HepG2 (cell line): ENCODE data around the gene LRRC10B.

Experiments used
- AHR ChIP-seq: IDR thresholded peaks from 2 replicates; pipeline ENCODE4 v1.6.1; 2018; ENCODE audit warnings: missing genetic modification reagents, missing compliant biosample characterization
- AKAP8 ChIP-seq: sonication (generic); formaldehyde crosslinking; IDR thresholded peaks from 2 replicates; pipeline ENCODE4 v1.5.1; 2020; ENCODE audit warnings: mild to moderate bottlenecking, missing genetic modification reagents
- ATRX ChIP-seq: sonication (generic); formaldehyde crosslinking; IDR thresholded peaks from 2 replicates; pipeline ENCODE4 v1.4.0; 2020; ENCODE audit warnings: missing genetic modification reagents, borderline replicate concordance
- BRCA1 ChIP-seq: sonication (generic); formaldehyde crosslinking; IDR thresholded peaks from 2 replicates; pipeline ENCODE4 v1.4.0; 2020; ENCODE audit warnings: missing genetic modification reagents
- CTCF ChIP-seq: sonication (generic); formaldehyde crosslinking; IDR thresholded peaks from 2 replicates; pipeline ENCODE4 v1.5.0; 2020; ENCODE audit warnings: mild to moderate bottlenecking, missing genetic modification reagents, moderate library complexity
- POLR2A ChIP-seq, 2 experiments: IDR thresholded peaks; 2 replicates each; pipeline ENCODE4 v1.6.1; 2011; ENCODE audit warnings: low read depth in 2 of 2, low read length in 2 of 2, mild to moderate bottlenecking in 1 of 2, moderate library complexity in 1 of 2; ENCODE audit not compliant: insufficient read depth in 1 of 2
- SKIL ChIP-seq: sonication (generic); formaldehyde crosslinking; IDR thresholded peaks from 2 replicates; pipeline ENCODE4 v1.8.0; 2022; ENCODE audit warnings: missing genetic modification reagents, mild to moderate bottlenecking, moderate library complexity, borderline replicate concordance
- TCF7L2 ChIP-seq: IDR thresholded peaks from 2 replicates; pipeline ENCODE4 v1.6.1; 2011; ENCODE audit warnings: mild to moderate bottlenecking, low read depth, low read length, moderate library complexity
- USF2 ChIP-seq, 2 experiments: sonication (generic) in 1 of 2; formaldehyde crosslinking in 1 of 2; IDR thresholded peaks; 2 replicates each; pipeline versions ENCODE4 v1.5.1 to v1.6.1; 2011 to 2020; ENCODE audit warnings: borderline replicate concordance in 1 of 2, low read depth in 1 of 2, low read length in 1 of 2, mild to moderate bottlenecking in 1 of 2, missing genetic modification reagents in 1 of 2, moderate library complexity in 1 of 2
- ZNF18 ChIP-seq: sonication (generic); formaldehyde crosslinking; IDR thresholded peaks from 2 replicates; pipeline ENCODE4 v1.8.0; 2022; ENCODE audit warnings: mild to moderate bottlenecking, missing genetic modification reagents; ENCODE audit not compliant: insufficient replicate concordance
- ZNF598 ChIP-seq: sonication (generic); formaldehyde crosslinking; IDR thresholded peaks from 2 replicates; pipeline ENCODE4 v1.5.1; 2020; ENCODE audit warnings: mild to moderate bottlenecking, missing genetic modification reagents, borderline replicate concordance

- TF ChIP-seq ZNF598 (CRISPR knock-in tag) (no peak), CTCF (CRISPR knock-in tag) (no peak), TCF7L2 (no peak), SKIL (CRISPR knock-in tag) (no peak), USF2 (IDR thresholded peaks at IDR 0.05; ENCODE audit: low read depth, low read length) (no peak), USF2 (CRISPR knock-in tag; IDR thresholded peaks at IDR 0.05; ENCODE audit: borderline replicate concordance) (no peak), AHR (CRISPR knock-in tag) (no peak), ZNF18 (no peak), BRCA1 (CRISPR knock-in tag) (no peak), POLR2A (IDR thresholded peaks at IDR 0.05; ENCODE audit: insufficient read depth in 1 of 2, low read depth in 2 of 2, low read length in 2 of 2) (no peak), ATRX (no peak), AKAP8 (CRISPR knock-in tag) (no peak)
Observed at GRCh38 chr11:61497473-61497872, 11.1 kb upstream of the LRRC10B start.
